8988T (cell line): ENCODE data around the gene IKZF2.
"Not testable (repeated sequence)": the region's sequence is repeated elsewhere in the genome, so short reads cannot be mapped to it uniquely, and the experiment has no call there.

Experiments
- DNase-seq: peaks from one replicate; pipeline ENCODE4 v3.0.0; 2011

Gene IKZF2

DNA sequence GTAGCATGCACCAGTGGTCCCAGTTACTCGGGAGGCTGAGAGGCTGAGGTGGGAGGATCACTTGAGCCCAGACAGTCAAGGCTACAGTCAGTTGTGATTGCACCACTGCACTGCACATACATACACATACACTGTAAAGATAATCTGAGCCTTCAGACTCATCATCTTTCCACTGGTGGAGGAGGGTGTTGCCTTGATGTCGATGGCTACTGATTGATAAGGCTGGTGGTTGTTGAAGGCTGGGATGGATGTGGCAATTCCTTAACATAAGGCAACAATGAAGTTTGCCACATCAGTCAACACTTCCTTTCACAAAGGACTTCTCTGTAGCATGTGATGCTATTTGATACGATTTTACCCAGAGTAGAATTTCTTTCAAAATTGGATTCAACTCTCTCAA is 118.8 kb downstream of the IKZF2 start:
- no peak for DNase-seq

DNA sequence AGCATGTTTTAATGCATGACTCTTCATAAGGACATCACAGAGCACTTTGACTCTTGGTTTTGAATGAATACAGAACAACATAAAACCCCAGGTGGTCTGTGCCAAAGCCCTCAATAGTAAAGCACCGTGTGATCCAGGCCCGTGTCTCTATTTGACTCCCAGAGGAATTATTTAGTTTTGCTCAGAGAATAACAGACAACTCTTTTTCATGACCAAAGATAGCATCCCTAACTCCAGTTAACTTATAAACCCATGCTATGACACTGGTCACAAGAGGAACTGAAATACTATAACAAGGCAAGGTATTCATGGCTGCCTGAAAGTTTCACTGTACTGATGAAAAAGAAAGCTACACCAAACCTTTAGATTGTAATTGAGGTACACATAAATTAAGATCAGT is 128.4 kb downstream of the IKZF2 start:
- DNase-seq, result no peak

DNA sequence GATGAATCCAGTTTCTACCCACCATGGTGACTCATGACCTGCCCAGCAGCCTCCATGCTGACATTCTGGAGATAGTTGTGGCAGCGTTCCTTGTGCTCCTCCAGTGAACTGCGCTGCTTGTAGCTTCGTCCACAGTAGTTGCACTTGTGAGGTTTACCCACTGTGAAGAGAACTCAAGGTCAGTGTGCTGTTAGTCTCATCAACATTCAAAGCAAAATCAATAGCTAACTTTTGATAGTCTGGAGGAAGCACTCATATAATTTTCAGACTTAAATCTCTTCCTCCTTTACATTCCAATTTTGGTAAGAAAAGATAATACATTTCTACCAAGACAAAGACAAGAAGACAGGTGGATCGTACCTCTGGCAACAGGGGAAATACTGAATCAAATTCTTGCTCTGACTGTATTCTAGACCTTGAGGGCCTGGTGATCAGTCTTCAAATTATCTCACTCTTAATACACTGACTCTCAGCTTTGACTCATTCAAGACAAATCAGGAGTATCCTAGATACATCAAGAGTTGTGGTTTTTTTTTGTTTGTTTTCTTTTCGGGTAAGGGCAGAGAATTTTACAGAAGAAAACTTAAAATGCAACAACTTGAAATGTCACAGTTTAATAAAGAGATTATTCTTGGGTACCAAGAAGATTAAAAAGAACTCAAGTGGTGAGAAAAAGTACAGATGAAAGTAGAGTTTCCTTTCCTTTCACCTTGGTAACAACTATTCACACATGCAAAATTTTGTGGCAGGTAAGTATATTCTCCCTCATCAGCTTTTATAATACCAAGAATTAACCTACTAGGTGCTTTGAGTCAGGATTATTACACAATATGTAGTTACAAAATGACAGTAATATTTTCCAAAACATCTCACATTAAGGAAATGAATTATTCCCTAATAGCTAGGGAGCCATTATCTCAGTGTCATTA is 129.2 kb downstream of the IKZF2 start:
- DNase-seq, result no peak

DNA sequence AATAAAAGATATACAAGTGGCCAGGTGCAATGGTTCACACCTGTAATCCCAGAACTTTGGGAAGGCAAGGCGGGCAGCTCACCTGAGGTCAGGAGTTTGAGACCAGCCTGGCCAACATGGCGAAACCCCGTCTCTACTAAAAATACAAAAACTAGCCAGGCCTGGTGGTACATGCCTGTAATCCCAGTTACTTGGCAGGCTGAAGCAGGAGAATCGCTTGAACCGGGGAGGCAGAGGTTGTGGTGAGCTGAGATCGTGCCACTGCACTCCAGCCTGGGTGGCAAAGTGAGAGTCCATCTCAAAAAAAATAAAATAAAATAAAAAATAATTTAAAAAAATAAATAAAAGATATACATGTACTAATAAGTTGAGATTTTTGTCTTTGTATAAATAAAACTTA is 130.5 kb downstream of the IKZF2 start:
- not testable (repeated sequence) for DNase-seq

GRCh38 chr2:213020268-213020667 is 131.1 kb downstream of the IKZF2 start:
- no peak for DNase-seq

DNA sequence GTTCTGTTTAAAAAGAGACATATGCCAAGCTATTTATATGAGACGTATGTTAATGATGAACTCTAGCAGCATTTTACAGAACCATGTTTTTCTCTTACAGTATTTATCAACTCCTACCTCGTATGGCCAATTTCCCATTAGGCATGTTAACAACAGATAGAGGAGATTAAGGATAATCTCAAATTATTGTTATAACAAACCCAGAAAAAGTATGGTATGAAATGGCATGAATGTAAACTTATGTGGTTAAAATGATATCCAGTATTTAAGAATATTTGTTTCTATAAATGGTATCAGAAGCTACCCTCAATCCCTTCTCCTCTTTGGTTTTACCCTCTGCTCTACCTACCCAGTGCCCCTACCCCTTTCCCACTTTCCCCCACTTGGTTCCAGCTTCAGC is 132.0 kb downstream of the IKZF2 start:
- DNase-seq, result no peak

GRCh38 chr2:213018340-213018901 is 133.0 kb downstream of the IKZF2 start:
- DNase-seq, result no peak

GRCh38 chr2:213017404-213017803 is 134.0 kb downstream of the IKZF2 start:
- DNase-seq, result no peak

DNA sequence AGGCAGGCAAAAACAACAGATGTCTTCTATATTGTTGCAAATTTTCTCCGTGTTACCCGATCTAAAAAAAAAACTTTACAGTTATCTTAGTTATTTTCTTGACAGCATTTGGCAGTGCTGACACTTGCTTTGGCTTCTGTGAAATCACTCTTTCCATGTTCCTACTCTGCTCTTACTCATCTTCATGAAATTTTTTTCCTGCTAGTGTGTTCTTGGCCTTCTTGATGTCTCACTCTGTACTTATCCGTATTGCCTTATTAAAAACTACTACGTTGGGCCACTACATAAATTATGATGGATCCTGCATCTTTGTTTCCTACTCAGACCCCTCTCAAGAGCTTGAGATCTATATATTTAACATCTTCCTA is 134.4 kb downstream of the IKZF2 start:
- DNase-seq, result no peak

GRCh38 chr2:213016166-213016983 is 135.0 kb downstream of the IKZF2 start:
- DNase-seq, result no peak

- DNase-seq, result no peak
These were observed 135.8 kb downstream of the IKZF2 start for GRCh38 chr2:213015387-213016165.

DNA sequence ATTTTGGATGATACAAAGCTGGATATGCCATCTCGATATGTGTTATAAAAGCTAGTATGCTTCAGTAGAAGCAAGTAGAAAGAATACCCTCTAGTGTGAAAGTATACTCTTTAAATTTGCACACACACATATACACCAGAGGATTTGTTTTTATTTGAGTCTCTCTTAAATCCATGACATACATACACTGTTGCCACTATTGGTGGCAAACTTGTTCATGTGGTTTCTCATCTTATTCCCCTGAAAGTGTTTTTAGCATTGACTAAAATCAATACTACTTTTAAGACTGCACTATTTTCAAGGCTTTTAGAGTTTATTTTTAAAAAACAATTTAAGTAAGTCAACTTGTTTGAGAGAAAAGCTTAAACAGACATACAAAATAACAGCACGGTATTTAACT is 137.4 kb downstream of the IKZF2 start:
- DNase-seq, result no peak

DNA sequence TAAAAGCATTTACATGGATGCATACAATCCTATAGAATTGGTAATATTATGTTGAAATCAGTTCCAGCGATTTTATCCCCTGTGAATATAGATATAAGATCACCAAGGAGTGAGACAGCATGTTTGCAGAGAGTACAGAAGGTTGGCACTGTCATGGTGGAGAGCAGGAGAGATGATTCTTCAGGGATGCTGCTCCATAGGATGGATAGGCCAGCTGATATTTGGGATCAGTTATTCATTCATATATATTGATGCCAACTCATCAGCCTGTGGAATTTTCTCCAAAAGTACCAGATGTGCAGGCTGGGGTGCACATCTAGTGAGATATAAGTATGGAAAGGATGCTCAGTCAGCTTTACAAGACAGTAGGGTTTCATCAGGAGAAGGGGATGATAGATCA is 139.9 kb downstream of the IKZF2 start:
- DNase-seq, result no peak

GRCh38 chr2:213010106-213010779 is 141.2 kb downstream of the IKZF2 start:
- no peak for DNase-seq

DNA sequence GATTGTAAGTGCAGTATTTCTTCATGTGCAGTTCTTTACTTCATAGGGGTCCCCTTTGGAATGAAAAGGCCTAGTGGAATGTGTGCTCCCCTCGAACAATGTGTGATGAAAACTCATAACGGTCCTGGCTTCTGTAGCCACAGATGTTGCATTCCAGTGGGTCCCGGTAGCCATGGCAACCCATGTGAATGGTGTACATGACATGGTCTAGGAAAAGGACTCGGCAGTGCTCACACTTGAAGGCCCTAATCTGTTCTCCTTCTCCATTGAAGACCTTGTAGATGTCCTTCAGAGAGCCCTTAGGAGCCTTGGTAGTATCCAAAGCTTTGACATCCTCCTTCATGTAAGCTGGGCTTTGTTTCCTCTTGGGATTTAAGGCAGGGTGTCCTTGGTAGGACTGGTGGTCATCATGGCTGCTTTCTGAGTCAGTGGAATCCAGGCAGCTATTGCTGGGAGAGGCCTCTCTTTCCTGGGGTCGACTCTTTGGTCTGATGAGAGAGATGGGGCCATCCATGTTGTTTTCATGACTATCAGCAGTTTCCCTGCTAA is 144.0 kb downstream of the IKZF2 start:
- no peak for DNase-seq

- DNase-seq, result no peak
These were observed 147.1 kb downstream of the IKZF2 start for GRCh38 chr2:213004197-213004821.

DNA sequence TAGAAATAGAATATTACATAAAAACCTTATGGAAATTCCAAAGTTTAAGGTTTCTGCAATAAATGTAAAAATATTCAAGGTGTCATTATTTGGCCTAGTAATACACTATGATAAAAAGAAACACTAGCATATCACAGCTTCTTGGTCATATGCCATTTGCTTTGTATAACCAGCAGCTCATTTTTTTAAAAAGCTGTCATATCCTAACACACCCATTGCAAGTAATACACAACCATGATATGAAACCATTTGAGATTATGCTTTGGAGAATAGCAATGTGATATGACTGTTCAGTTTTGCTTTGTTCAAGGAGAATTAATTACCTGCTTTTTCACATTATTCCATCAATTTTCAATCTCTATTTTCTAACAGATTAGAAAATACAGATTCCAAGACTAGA is 149.0 kb downstream of the IKZF2 start:
- no peak for DNase-seq

DNA sequence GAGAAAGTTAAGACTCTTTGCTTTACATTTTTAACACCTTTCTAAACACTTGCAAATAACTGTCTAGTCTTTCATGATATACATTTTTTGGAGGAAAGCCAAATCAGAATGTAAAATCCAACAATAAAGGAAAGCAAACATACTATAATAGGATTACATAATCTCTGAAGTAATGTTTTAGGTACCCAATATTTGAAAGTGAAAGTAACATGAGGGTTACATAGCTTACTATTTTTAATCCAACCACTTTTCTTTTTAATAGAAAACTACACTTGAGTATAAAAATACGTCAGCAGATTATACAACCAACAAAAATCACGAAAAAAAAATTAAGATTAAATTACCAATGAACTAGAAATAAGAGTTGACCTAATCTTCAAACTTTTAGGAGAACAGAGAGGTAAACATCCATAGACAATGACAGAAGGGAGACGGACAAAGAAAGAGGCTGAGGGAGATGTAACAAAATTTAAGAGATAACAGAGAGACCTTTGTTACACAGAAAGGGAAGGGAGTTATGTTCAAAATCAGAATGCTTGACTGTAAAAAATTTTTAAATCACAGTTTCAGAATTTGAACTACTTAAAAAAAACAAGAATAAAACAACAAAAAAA is 150.0 kb downstream of the IKZF2 start:
- DNase-seq, result no peak

GRCh38 chr2:212998626-212999359 is 152.6 kb downstream of the IKZF2 start:
- DNase-seq, result no peak

GRCh38 chr2:212997526-212998020 is 153.8 kb downstream of the IKZF2 start:
- no peak for DNase-seq
